Measurements from ENCODE around the gene RENBP. TPM values are rescaled to one million over a fixed set of nuclear protein-coding genes. Genes with fewer than 3 reads are reported as not detected.

RENBP gene
- total and polyA plus RNA-seq, 9 of the 15 experiments (the other 6 are each of a cell fraction or from before 2014, with no cell fraction given): 0.07 to 14.8 (median 10.6) TPM; not detected in 1

- TF ChIP-seq ZNF318 (IDR thresholded peaks at IDR 0.05; ENCODE audit: borderline replicate concordance in 1 of 2, low read depth in 1 of 2) (no peak), RFX1 (IDR thresholded peaks at IDR 0.05) (no peak), E2F1 (CRISPR knock-in tag; IDR thresholded peaks at IDR 0.05) (0 out of 2 replicates have a peak, but pooled peaks have one; percentile 26), POLR2A (conservative IDR thresholded peaks at IDR 0.05) (peak; percentile 99), ZNF316 (IDR thresholded peaks at IDR 0.05) (peak; percentile 70), ARHGAP35 (IDR thresholded peaks at IDR 0.05; ENCODE audit: partially characterized antibody) (peak; percentile 74), PRMT5 (CRISPR knock-in tag; IDR thresholded peaks at IDR 0.05) (no peak), ZBTB8A (IDR thresholded peaks at IDR 0.05; ENCODE audit: partially characterized antibody) (no peak), POLR2B (IDR thresholded peaks at IDR 0.05; ENCODE audit: low read depth, partially characterized antibody) (peak; percentile 63), KDM4B (IDR thresholded peaks at IDR 0.05; ENCODE audit: borderline replicate concordance in 2 of 2, low read depth in 1 of 2) (peak in 1 of 2 experiments; percentile 90; a peak in 2 of 4 replicates), RBM22 (IDR thresholded peaks at IDR 0.05; ENCODE audit: low read depth, low read length, poor library complexity, severe bottlenecking) (peak; percentile 80), RBFOX2 (IDR thresholded peaks at IDR 0.05; ENCODE audit: low read depth, low read length) (peak; percentile 88)
- TF ChIP-seq, protein P1, sequence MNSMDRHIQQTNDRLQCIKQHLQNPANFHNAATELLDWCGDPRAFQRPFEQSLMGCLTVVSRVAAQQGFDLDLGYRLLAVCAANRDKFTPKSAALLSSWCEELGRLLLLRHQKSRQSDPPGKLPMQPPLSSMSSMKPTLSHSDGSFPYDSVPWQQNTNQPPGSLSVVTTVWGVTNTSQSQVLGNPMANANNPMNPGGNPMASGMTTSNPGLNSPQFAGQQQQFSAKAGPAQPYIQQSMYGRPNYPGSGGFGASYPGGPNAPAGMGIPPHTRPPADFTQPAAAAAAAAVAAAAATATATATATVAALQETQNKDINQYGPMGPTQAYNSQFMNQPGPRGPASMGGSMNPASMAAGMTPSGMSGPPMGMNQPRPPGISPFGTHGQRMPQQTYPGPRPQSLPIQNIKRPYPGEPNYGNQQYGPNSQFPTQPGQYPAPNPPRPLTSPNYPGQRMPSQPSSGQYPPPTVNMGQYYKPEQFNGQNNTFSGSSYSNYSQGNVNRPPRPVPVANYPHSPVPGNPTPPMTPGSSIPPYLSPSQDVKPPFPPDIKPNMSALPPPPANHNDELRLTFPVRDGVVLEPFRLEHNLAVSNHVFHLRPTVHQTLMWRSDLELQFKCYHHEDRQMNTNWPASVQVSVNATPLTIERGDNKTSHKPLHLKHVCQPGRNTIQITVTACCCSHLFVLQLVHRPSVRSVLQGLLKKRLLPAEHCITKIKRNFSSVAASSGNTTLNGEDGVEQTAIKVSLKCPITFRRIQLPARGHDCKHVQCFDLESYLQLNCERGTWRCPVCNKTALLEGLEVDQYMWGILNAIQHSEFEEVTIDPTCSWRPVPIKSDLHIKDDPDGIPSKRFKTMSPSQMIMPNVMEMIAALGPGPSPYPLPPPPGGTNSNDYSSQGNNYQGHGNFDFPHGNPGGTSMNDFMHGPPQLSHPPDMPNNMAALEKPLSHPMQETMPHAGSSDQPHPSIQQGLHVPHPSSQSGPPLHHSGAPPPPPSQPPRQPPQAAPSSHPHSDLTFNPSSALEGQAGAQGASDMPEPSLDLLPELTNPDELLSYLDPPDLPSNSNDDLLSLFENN (IDR thresholded peaks at IDR 0.05; ENCODE audit: low read depth in 2 of 2, low read length in 2 of 2): peak in 1 of 2 experiments; percentile 81; a peak in 2 of 4 replicates
Observed at GRCh38 chrX:153925739-153926551, 18.5 kb downstream of the RENBP start, which contains the start of gene ARHGAP4 (continued).
